Hepatocyte (in vitro differentiated cells): Measurements from ENCODE around the gene FUT7. TPM values are rescaled to one million over a fixed set of nuclear protein-coding genes. Genes with fewer than 3 reads are reported as not detected.

Source experiments
- DNase-seq: peaks from one replicate; pipeline ENCODE4 v3.0.0-alpha.2; 2016; ENCODE audit warnings: low spot score
- H2AFZ ChIP-seq: fragments of 200-600 bp; sonication (generic); 2 replicates; pipeline ENCODE4 v1.6.0; 2016; ENCODE audit warnings: antibody characterized with exemption, mild to moderate bottlenecking
- H3K27ac ChIP-seq: fragments of 200-600 bp; sonication (generic); 2 replicates; pipeline ENCODE4 v1.5.1; 2016; ENCODE audit warnings: mild to moderate bottlenecking
- H3K27me3 ChIP-seq: fragments of 200-600 bp; sonication (generic); 2 replicates; pipeline ENCODE4 v1.6.1; 2016
- H3K36me3 ChIP-seq: fragments of 200-600 bp; sonication (generic); replicated peaks from 2 replicates; pipeline ENCODE4 v1.5.1; 2016; ENCODE audit warnings: low read depth; ENCODE audit not compliant: insufficient read depth
- H3K4me1 ChIP-seq: fragments of 200-600 bp; sonication (generic); 2 replicates; pipeline ENCODE4 v1.5.1; 2016; ENCODE audit warnings: mild to moderate bottlenecking, moderate library complexity; ENCODE audit not compliant: insufficient read depth
- H3K4me2 ChIP-seq: fragments of 200-600 bp; sonication (generic); 2 replicates; pipeline ENCODE4 v1.6.0; 2016
- H3K4me3 ChIP-seq: fragments of 200-600 bp; sonication (generic); 2 replicates; pipeline ENCODE4 v1.5.1; 2016; ENCODE audit warnings: mild to moderate bottlenecking
- H3K79me2 ChIP-seq: fragments of 200-600 bp; sonication (generic); 2 replicates; pipeline ENCODE4 v1.6.0; 2017; ENCODE audit warnings: mild to moderate bottlenecking
- H3K9me2 ChIP-seq: fragments of 200-600 bp; sonication (generic); replicated peaks from 2 replicates; pipeline ENCODE4 v1.6.0; 2017; ENCODE audit warnings: mild to moderate bottlenecking; ENCODE audit not compliant: insufficient read depth
- H3K9me3 ChIP-seq: fragments of 200-600 bp; sonication (generic); 2 replicates; pipeline ENCODE4 v1.5.1; 2016; ENCODE audit warnings: low read depth, mild to moderate bottlenecking
- H4K20me1 ChIP-seq: fragments of 200-600 bp; sonication (generic); 2 replicates; pipeline ENCODE4 v1.6.0; 2016; ENCODE audit warnings: mild to moderate bottlenecking; ENCODE audit not compliant: insufficient read depth, poor library complexity, severe bottlenecking
- CTCF ChIP-seq: fragments of 200-600 bp; sonication (generic); IDR thresholded peaks from 2 replicates; pipeline ENCODE4 v1.5.1; 2016; ENCODE audit warnings: antibody characterized with exemption, mild to moderate bottlenecking; ENCODE audit not compliant: poor library complexity
- EZH2 ChIP-seq: fragments of 200-600 bp; sonication (generic); IDR thresholded peaks from 2 replicates; pipeline ENCODE4 v1.6.1; 2016; ENCODE audit warnings: antibody characterized with exemption, mild to moderate bottlenecking, borderline replicate concordance
- EZH2phosphoT487 ChIP-seq: fragments of 200-600 bp; sonication (generic); IDR thresholded peaks from one replicate; pipeline ENCODE4 v1.6.1; 2018; ENCODE audit warnings: antibody characterized with exemption, mild to moderate bottlenecking, low read depth, moderate library complexity; ENCODE audit not compliant: unreplicated experiment, severe bottlenecking
- WGBS: methylation state at CpG from one replicate; pipeline ENCODE4 v1.1.6; 2016; ENCODE audit warnings: low lambda C conversion rate; ENCODE audit errors: missing lambda C conversion rate; 5-methylcytosine and 5-hydroxymethylcytosine counted together
- polyA plus RNA-seq: library from polyadenylated mRNA; unstranded; fragments of >200 nt; fragmentation: Nextera tagmentation; extraction: Ambion mirVana; gene quantifications from 2 replicates; pipeline ENCODE4 v1.2.1, GENCODE V29; 2016
- total RNA-seq: library from RNA; depleted of rRNA; stranded (reverse); fragments of >200 nt; gene quantifications from 2 replicates; pipeline ENCODE4 v1.2.3, GENCODE V29; 2014

Gene FUT7
- total and polyA plus RNA-seq, 2 experiments from 2014 or later: not detected

GRCh38 chr9:137044037-137044436 is 12.1 kb upstream of the FUT7 start:
- DNase-seq: no peak
- TF ChIP-seq EZH2phosphoT487 (no peak), CTCF (no peak), EZH2 (no peak)
- Histone ChIP-seq H3K9me3 (no peaks in the 10 kb centered on the region), H3K36me3 (no peaks in the 10 kb centered on the region), H3K27me3 (peaks cover 21% of the 10 kb centered on the region), H3K4me2 (no peak overlapping the region), H2AFZ (no peak overlapping the region), H3K79me2 (peaks cover 3% of the 10 kb centered on the region), H3K4me3 (no peak overlapping the region), H3K9me2 (no peaks in the 10 kb centered on the region), H3K4me1 (peaks cover 5% of the 10 kb centered on the region), H4K20me1 (peaks cover 13% of the 10 kb centered on the region), H3K27ac (no peak overlapping the region)
- WGBS: 89% methylated on average over 12 of the region's 12 CpGs

- Histone ChIP-seq H3K36me3 (no peaks in the 10 kb centered on the region), H3K27me3 (peaks cover 15% of the 10 kb centered on the region), H4K20me1 (peaks cover 13% of the 10 kb centered on the region), H3K4me3 (no peak overlapping the region), H3K9me3 (no peaks in the 10 kb centered on the region), H3K4me2 (no peak overlapping the region), H3K79me2 (peaks cover 3% of the 10 kb centered on the region), H3K27ac (no peak overlapping the region), H3K9me2 (no peaks in the 10 kb centered on the region), H2AFZ (no peak overlapping the region), H3K4me1 (peaks cover 5% of the 10 kb centered on the region)
- TF ChIP-seq EZH2phosphoT487 (no peak), CTCF (no peak), EZH2 (no peak)
- WGBS: 91% methylated on average over 31 of the region's 36 CpGs
- DNase-seq: no peak
Measured at GRCh38 chr9:137042751-137043727, 11.2 kb upstream of the FUT7 start.

DNA sequence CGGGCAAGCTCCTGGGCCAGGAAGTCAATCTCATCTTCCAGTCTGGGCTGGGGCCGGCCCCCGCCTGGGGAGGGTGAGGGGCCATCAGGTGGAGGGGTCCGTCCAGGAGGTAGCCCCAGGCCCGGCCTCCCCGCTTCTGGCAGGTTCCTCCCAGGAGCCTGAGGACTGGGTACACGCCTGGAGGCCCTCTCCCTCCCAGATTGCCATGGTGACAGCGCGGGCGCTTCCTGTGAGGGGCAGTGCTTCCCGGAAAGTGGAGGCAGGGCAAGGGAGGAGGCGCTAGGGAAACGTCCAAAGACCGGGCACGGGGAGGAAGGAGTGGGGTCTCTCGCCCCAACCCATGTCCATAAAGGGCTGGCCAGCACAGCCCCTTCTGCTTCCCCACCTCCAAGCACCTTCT is 9.2 kb upstream of the FUT7 start:
- Histone ChIP-seq H3K4me1 (peaks cover 1% of the 10 kb centered on the region), H3K27me3 (peaks cover 10% of the 10 kb centered on the region), H3K4me2 (no peak overlapping the region), H3K27ac (no peak overlapping the region), H3K4me3 (no peak overlapping the region), H4K20me1 (peaks cover 13% of the 10 kb centered on the region), H3K36me3 (no peaks in the 10 kb centered on the region), H3K9me2 (no peaks in the 10 kb centered on the region), H3K79me2 (peaks cover 3% of the 10 kb centered on the region), H2AFZ (no peak overlapping the region), H3K9me3 (no peaks in the 10 kb centered on the region)
- 79% methylated on average over 16 of the region's 16 CpGs for WGBS
- no peak for TF ChIP-seq EZH2
- TF ChIP-seq EZH2phosphoT487: no peak
- TF ChIP-seq CTCF: no peak
- DNase-seq: no peak
